ENCODE data around the gene PRRC1.
"Not testable (repeated sequence)": the region's sequence is repeated elsewhere in the genome, so short reads cannot be mapped to it uniquely, and the experiment has no call there.

The PRRC1 gene

GRCh38 chr5:127517480-127518318 is at the start of gene PRRC1:
Gene PRRC1, plus strand, starts transcription at chr5:127517640. Its CDS starts 5,840 bp downstream, at chr5:127523480.
- peak; percentile 38 for DNase-seq

DNA sequence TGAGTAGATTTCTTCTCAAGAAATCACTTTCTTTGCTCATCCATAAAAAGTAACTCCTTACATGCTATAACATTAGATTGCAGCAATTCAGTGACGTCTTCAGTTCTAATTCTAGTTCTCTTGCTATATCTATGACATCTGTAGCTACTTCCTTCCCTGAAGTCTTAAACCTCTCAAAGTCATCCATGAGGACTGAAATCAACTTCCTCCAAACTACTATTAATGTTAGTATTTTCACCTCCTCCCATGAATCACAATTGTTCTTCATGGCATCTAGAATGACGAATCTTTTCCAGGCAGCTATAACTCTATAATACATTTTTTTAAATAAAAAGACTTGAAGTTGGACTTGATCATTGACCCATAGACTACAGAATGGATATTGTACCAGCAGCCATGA is 46.2 kb upstream of the PRRC1 start:
- DNase-seq, result no peak

DNA sequence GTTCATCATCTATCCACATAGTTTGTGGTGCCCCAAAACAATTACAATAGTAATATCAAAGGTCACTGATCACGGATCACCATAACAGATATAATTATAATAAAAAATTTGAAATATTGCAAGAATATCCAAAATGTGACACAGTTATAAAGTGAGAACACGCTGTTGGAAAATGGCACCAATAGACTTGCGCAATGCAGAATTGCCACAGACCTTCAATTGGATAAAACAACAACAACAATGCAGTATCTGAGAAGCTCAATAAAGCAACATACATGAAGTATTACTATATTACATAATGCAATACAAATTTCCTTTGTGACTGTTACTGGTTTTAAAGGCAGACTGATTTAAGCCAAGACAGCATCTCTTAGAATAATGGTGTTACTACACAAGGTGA is 44.7 kb upstream of the PRRC1 start:
- DNase-seq, result no peak

- DNase-seq, result no peak
These were observed 31.0 kb upstream of the PRRC1 start for GRCh38 chr5:127486471-127486870.

DNA sequence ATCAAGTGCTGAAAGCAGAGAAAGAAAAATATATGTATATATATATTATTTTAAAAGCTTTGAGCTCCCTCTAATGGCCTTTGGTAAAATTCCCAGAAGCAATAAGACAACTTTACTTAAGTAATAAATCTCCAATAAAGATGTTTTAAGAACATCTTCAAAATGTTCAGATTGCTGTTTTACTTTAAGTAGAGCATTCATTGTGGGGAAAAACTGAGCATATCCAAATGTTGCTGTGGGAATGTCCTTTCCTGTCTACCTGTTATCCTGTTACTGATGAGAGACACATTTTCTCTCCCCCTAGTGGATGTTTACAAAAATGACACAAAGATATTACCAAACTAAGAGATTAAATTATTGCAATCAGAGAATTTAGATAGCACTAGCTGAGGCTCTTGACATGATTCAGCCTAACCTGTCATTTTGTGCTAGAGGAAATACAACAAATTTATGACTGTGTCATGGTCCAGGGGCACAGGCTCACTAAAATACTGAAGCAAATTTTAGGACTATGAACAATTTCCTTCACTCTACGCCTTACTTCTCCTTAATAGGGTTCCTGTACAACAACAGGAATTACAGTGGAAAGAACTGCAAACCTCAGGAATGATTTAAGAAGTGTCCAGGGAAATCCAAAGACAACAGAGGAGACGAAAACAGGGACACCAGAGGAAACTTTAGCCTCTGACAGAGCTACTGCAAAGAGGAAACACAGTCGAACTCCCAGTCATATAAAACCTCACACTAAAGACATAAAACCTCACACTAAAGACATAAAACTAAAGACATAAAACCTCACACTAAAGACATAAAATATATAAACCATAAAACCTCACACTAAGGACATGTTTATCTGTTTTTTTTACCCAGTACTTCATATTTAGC is 24.3 kb upstream of the PRRC1 start:
- peak; percentile 40 for DNase-seq

DNA sequence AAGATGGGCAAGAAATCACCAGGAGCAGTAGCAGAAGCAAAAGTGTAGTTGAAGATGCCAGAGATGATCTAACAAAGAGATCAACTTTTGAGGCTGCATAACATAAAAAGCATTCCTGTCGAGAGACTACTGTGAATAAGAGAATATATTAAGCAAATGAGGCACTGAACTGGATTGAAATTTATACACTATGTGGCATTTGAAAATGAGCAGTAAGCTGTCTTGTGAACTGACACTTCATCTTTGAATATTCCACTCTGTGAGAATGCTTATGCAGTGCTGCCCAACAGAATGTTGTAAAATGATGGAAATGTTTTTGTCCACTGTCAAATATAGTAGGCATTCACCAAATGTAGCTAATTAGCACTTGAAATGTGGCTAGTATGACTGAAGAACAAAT is 18.9 kb upstream of the PRRC1 start:
- no peak for DNase-seq

GRCh38 chr5:127505905-127506304 is 11.5 kb upstream of the PRRC1 start:
- no peak for DNase-seq

DNA sequence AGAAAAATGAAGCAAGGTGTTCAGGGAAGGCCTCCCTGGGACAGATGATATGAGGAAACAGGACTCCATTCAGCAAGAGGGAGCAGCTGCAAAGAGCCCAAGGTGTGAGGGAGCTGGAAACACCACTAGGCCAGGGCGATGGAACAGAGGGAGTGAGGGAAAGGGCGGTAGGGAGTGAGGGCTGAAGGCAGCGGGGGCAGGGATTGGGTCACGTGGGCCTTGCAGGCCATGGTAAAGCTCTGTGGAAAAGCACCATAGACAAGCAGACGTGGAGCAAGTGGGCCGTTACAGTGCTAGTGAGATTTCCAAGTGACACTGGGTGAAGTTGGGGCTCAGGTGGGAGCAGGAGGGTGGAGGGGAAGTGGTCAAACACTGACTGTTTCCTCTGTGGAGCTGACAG is 10.8 kb upstream of the PRRC1 start:
- DNase-seq, result no peak

DNA sequence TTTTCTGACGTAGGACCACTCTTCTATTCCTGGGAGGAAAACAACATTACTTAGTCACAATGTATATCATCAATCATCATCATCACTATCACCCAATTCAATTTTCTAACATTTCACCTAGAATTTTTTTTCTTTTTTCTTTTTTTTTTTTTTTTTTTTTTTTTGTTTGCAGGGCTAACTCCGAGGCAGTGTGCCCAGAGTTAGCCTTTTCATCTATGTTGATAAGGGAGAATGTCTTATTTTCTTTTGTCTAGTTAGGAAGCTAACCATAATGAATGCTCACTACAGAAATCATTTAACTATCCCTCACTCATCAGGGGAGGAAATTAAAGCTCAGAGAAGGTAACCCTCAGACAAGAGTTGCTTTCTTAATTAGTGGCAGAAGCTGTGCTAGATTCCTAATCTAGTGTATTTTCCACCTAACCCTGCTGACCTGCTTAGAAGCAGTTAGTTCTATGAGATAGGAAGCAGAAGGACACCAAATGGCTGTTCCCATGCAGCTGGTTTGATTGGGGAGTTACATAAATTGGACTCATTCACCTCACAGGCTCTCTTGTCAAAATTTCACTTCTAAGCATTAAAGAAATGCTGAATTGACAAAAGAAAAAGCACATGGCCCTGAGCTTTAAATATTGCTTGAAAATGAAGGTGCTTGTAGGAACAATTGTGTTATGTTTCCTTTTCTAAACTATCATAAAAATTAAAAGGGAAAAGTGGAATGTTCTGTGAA is 8.6 kb upstream of the PRRC1 start:
- DNase-seq, result no peak

DNA sequence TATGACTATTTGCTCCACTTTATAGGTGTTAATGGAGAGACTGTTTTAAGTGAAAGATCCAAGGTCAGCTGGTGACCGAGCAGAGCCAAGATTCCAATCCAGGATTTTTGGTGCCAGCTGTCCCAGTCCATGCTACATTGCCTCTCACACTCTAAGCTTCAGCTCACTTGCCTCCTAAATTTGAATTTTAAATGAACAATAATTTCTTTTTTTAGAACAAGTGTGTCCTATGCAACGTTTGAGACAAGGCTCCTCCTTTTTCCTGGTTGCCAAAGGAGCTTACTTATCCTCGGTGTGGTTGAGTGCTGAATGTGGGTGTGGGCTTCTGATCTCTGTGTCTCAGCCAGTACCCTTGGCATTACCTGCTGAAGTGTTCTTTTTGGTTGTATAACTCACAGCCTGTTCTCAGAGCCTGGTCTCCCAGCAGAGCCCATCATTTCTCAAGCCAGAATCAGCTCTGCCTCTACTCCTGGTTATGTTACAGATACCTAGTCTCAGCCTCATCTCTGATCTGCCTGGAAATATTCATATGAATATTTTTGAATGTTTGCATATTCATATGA is 4.0 kb upstream of the PRRC1 start:
- DNase-seq, result no peak

- DNase-seq, result no peak
These were observed 2.6 kb upstream of the PRRC1 start for GRCh38 chr5:127514816-127515215.

DNA sequence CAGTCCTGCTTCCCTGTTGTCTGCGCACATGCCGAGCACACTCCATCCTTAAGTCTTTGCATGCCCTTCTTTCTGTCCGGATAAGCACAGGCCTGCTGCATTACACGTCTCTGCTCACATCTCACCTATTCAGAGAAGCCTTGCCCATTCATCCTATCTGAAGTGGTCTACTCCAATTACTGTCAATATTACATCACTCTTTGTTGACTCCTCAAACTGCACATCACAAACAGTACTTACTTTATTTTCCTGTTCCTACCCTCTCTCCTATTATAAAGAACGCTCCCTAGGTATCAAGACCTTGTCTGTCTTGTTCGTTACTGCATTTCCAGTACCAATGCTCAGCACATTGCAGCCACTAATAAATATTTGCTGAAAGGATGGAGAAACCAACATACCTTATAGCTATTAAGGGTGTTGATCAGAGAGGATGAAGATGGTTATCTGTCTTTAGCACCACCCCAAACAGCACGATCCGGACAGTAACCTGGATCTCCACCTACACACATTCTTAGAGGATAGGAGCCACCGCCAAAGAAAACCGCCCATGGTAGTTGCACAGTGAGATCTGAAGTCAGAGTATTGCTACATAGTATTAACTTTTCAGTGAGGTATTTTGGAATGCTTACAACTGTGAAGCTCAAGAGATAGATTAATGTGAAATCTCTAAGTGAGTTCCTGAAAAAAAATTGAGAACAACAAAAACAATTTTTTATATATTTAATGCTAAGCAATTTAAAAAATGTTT is 1.6 kb upstream of the PRRC1 start:
- no peak for DNase-seq

GRCh38 chr5:127517110-127517479 is 345 bp upstream of the PRRC1 start:
- DNase-seq, result peak; percentile 30

DNA sequence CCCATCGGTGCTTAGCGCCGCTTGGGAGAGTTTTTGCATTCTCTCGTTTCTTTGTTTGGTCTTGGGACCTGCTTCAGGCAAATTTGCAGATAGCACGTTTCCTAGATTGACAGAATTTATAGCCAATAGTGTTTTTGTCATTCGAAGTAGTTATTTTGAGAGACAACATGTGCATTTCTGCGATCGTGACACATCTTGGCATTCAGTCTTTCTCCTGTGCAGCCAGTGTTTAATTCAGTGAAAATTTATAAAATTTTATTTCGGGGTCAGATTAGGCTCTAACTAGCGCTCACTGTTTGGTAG is 830 bp downstream of the PRRC1 start:
- no peak for DNase-seq

DNA sequence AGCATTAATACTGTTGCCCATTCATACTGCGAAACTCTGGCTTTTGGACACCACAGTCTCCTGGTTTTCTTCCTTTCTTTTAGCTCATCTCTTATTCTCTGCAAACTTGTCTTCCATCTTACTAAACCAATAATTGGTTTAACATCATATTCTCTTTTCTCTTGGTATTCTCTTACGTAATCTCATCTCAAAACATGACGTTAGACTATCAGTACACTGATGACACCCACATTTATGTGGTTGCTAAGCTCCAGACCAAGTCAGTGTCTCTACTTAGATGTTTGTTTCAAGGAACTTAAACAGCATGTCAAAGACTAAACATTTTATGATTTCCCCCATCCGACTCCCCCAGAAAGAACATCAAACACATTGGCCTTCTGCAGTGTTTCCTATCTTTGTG is 2.1 kb downstream of the PRRC1 start:
- no peak for DNase-seq

DNA sequence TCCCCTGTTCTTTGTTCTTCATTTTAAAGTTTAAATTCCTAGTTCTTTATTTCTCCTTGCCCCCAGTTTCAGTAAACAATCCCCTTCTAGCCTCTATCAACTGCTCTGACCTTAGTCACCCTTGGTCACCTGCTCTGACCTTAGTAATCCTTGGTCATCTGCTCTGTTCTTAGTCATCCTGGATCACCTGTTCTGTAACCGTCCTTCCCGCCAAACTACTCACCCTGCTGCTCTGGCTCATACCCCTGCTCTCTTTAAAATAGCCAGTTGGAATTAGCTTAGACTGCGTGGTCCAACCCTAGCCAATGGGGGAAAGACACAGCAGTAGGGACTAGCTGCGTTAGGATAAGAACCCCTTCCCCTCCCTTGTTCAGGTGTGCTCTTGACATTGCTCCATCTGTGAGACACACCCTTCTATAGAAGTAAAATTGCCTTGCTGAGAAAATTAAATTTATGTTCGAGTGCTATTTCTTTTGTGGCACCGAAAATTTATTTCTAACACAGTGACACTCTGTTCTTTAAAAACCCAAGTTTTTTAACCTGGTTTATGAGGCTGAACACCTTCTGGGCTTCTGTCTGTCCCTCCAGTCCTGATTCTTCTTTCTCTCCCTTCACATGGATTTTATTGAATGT is 3.8 kb downstream of the PRRC1 start:
- no peak for DNase-seq

GRCh38 chr5:127525181-127525580 is 7.7 kb downstream of the PRRC1 start:
- no peak for DNase-seq

DNA sequence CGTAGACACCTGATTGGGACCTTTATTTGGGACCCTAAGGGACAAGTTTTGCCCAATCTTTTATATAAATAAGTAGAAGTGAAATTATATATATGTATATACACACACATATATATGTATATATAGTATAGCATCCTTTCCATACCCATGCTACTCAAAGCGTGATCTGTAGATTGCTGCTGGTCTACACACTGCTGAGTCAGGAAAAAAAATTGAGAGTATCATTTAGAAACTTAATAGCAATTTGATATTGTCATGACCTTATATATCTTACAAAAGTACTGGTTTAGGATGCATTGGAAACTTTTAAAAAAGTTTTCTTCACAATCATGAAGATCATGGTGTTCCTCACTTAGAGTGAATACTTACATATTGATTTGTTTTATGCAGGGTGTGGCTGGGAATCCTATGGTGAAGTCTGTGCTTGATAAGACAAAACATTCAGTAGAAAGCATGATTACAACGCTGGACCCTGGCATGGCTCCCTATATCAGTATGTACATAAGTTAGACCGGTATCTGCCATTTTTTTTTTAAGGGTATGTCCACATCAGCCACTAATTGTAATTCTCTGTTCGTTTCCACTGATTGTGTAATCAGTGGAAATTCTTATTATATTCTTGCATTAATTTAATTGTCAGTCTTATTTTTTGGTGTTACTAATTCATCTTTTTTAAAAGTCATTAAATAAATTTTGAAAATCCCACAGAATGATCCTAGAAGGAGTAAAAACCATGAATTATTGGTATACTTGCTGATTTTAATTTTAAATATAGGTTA is 12.7 kb downstream of the PRRC1 start:
- DNase-seq, result no peak

- no peak for DNase-seq
These were observed 19.2 kb downstream of the PRRC1 start for GRCh38 chr5:127536687-127537086.

- not testable (repeated sequence) for DNase-seq
These were observed 23.1 kb downstream of the PRRC1 start for GRCh38 chr5:127540553-127540952.

GRCh38 chr5:127545249-127545648 is 27.8 kb downstream of the PRRC1 start:
- DNase-seq, result not testable (repeated sequence)

Data from DMS79 treated with DMSO at 0.1 percent for 48 hours (cell line).